Regular cardiac myocyte (primary cell): ENCODE data around the gene ZNF280D. TPM values are rescaled to one million over a fixed set of nuclear protein-coding genes. Genes with fewer than 3 reads are reported as not detected.

Experiments used
- total RNA-seq: library from RNA; depleted of rRNA; stranded (reverse); fragments of >200 nt; gene quantifications from 2 replicates; pipeline ENCODE4 v1.2.3, GENCODE V29; 2014

The ZNF280D gene, protein sequence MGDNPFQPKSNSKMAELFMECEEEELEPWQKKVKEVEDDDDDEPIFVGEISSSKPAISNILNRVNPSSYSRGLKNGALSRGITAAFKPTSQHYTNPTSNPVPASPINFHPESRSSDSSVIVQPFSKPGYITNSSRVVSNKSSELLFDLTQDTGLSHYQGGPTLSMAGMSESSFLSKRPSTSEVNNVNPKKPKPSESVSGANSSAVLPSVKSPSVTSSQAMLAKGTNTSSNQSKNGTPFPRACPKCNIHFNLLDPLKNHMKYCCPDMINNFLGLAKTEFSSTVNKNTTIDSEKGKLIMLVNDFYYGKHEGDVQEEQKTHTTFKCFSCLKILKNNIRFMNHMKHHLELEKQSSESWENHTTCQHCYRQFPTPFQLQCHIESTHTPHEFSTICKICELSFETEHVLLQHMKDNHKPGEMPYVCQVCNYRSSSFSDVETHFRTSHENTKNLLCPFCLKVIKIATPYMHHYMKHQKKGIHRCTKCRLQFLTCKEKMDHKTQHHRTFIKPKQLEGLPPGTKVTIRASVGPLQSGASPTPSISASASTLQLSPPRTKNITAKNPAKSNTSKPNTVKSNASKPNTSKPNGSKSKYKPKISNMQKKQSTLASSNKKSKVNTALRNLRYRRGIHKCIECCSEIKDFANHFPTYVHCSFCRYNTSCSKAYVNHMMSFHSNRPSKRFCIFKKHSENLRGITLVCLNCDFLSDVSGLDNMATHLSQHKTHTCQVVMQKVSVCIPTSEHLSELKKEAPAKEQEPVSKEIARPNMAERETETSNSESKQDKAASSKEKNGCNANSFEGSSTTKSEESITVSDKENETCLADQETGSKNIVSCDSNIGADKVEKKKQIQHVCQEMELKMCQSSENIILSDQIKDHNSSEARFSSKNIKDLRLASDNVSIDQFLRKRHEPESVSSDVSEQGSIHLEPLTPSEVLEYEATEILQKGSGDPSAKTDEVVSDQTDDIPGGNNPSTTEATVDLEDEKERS
- 18.8 and 32.4 TPM in 2 replicates for total RNA-seq

DNA sequence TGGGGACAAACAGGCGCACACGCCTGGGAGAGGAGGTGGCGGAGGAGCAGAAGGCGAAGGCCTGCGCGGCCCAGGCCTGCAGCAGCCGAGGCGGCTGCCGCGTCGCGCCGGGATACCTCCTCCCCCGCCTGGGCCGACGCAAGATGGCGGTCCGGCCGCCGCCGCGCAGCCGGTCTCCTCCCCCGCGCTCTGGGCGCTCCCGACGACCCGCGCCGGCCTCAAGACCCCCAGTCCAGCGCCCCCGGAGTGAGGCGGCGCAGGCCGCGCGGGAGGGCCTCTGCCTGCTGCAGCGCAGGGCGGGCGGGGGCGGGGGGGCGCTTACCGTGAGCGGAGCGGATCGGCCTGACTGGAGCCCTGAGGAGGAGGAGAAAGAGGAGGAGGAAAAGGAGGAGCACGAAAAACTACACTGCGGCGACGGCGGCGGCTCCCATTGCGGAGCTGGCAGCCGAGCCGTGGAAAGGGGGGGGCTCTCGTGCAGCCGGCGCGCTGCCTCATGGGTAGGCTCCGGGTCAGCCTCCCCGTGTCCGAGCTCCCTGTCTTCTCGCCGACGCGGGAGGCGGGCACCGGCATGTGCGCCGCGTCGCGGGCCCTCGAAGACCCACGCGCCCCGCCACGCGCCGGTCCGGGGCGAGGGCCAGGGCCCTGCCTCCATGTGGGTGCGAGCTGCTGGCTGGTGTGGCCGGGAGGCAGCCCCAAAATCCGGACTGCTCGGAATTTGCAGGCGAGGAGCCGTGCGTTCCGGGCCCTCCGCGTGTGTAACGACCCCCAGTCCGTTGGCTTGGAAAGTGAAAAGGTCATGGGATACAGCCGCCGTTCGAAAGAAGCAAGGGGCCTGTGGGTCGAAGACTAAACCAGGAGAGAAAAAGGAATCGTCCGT is at the start of gene ZNF280D:
Gene ZNF280D, minus strand, starts transcription at position 374 of the 877 bp plus-strand sequence. CDS start 26,400 bp downstream, outside the sequence.

Other genes starting within 250 kb of the ZNF280D start
- gene TCF12, start 185.1 kb upstream of the ZNF280D start, total RNA-seq = 42.3 and 50.2 TPM in 2 replicates